GM18861 (cell line): ENCODE results near the gene TM2D1.

ENCODE experiments used
- ATAC-seq: cut with Tn5 transposase; IDR thresholded peaks from one replicate; pipeline ENCODE4 v1.9.1; 2021; ENCODE audit not compliant: unreplicated experiment

TM2D1 gene

DNA sequence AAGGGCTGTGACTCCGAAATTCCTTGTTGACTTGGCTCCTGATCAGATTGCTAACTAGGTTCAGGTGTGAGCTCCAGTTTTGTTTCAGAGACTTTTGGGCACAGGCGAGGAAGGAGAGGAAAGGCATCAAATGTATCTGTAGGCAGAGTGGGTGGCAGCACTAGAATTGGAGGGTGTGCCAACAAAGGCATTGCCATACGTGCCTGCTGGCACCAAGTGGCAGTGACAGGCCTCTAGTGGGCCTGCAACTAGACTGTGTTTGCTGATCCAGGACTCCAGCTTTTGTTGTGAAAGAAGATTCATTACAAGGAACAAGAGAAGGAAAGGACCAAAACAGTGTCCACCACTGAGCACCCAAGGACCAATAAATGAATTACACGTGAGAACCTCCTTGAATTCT lies 79.5 kb downstream of the TM2D1 start:
- ATAC-seq: no peak

DNA sequence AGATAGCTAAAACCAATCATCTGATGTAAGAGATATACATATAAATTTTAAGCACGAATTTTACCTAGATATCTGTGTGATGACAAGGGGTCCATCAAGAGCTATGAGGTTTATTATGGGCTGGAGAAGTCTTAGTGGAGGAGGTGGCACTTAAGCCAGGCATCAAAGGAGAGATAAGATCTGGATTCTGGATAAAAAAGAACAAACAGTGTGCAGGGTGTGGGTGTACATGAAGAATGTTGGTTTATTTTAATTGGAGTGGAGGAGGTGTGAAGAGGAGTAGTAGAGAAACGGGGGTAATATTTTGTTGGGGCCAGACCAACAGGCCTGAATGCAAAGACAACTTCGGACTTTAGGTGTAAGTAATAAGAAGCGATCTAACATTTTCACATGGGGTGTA lies 80.6 kb downstream of the TM2D1 start:
- ATAC-seq: no peak

DNA sequence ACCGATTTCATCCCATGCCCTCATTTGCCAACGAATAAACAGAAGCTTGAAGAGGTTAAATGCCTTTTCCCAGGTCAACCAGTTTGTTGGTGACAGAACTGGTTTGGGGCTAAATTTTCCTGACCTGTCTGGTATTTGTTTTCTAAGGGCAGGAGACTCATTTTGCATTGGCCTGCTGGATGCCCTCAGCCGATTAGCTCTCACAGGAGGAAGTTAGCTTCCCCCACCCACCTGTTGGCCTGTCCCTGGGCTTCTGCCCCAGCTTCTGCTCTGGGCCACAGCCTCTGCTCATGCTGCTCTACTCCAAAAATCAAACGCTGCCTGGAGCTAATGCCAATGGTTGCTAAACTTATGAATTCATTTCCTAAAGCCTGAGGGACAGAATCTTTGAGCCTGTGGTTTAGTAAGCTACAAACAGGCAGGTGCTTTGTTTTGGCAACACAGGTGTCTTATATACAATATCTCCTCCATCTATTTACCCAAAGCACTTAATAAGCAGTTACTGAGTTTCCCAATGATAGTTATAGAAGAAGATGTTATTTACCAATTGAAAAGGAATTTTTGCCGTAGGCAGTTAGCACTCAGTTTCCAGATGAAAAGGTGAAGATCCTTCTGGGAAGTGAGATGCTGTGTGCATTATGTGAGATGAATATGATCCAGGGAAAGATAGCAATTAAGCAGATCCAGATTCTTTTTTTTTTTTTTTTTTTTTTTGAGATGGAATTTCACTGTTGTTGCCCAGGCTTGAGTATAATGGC lies 82.3 kb downstream of the TM2D1 start:
- ATAC-seq: no peak

DNA sequence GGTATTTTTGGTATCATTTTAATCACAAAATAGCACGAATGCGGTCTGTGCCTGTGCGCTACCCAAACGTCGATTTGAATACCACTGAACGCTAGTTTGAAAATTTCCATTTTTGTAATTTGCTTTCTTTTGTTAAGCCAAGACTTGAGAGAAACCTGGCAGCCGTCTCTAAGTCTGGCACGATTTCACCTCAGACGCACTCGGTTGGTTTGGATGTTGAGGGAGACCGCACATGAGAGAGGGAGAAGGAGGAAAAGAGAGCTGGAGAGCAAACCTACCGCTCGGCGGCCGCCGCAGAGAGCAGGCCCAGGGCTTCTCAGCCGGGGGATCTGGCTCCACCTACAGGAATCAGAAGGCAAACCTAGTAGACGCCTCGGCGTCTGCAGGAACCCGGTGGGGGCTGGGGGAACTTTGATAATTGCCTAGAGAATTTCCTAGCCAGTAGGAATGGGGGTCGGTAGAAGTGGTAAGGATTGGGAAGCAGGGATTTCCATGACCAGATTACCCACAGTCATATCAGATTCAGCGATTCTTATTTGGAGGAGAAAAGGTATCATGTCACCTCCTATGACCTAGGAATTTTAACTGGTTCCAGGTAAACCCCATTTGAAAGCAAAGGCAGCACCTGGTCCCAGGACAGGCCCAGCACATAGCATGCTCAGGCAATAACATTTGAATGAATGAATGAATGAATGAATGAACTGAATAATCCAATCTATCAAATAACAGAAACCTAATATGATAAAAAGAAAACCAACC lies 83.2 kb downstream of the TM2D1 start:
- peak; percentile 93 for ATAC-seq

DNA sequence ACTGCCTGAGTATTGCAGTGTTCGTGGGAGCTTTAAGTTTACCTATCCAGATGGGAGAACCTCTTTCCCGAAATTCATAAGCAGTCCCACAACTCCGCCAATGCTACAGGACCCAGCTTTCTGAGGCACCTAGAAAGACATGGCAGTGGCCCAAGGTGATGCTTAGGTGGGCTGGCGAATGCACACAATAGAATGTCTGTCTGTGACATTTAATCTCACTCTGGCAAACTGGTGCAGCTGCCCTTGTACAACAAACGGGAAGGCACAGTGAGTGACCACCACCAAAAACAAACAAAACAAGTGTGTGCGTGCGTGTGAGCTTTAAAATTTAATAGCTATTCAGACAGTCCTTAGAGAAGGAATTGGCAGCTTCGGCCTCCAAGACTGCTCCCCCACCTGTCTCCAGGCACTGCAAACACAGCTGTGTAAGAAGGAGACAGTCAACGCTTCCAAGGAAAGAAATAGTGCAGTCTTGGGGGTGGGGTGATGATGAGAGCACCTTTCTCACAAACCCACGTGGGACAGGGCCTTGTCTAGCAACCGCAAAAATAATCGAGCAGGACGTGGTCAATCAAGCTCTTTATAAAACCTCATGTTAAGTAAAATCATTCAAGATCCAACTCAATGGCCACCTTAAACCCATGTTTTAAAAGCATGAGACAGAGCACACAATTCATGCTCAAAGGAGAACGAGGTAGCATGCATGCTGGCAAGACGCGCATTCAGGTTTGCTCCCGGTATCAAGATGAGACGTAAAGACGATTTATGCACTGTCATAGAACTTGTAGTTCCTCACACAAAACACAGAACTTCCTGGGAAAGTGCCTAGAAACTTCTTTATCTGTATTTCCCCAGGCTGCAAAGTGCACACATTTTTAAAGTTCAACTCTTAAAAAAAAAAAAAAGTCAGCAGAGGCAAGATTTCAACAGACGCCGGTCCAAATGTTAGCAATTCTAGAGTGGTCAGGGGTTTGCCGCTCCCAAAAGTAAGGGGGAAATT lies 84.1 kb downstream of the TM2D1 start:
- no peak for ATAC-seq

DNA sequence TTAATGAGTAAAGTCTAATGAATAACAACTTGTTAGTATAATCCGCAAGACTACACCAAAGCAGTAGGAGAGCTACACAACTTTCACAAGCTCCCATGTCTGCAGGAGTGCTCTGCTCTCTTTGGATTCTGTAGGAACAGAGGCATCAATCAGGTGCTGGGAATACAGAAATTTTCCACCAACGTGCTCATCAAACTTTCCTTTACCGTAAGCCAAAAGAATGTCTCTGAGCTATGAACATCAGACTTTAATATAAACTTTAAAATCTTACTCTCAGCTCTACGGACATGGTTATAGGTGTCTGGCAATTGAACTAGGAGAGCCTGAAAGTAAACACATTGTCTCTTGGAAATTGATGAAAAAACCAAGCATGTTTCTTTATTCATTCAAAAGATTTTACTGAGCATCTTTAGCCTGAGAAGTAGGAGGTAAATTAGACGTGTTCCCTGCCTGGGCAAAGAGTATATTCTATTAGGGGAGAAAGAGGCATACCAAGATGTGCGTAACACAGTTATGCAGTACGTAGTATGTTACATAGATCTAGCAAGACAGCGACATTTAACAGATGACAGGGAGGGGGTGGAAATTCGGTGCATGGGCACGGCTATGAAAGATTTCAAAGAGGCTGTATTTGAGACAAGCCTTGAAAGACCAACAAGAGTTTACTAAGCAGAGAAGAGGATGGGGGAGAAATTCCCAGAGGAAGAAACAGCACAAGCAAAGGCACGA lies 85.2 kb downstream of the TM2D1 start:
- ATAC-seq: no peak

DNA sequence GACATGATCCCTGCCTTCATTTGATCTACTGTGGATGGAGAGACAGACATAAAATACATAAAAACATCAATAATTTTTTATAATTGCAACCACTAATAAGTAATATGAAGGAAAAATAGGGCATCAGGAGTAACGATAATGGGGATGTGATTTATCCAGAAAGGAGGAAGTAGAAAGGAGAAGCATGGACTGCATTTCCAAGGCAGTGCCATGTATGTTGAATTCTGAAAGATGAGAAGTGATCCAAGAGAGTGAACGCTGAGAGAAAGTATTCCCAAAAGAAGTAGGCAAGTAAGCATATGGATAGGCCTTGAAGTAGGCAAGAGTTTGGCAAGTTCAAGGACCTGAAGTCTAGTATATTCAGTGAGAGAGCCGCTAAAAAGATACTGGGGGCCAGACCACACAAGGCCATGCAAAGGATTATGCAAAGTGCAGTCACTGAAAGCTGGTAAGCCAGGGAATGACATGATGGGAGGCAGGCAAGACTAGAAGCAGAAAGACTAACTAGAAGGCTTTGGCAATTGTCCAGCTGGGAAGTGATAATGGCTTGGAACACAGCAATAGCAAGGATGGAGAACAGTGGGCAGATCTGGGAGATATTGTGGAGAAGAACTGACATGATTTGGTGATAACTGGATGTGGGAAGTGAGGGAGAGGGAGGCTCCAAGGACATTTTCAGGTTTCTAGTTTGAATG lies 85.9 kb downstream of the TM2D1 start:
- ATAC-seq: no peak

DNA sequence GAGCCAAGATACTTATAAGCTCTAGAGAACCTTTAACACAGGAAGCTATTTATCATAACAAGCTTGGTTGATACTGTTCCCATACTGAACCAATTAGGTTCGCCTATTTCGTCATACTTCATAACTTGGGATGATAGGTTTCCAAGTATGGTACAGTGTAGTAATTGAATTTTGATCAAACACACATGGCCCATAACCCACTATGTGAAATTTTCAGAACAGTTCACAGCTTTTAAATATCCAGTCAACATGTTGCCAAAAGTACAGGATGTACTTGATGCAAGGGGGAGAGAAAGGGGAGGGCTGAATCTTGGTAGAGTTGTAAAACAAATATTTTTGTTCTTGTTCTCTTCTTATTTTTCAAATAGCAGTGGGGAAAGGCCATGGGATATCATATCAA lies 86.6 kb downstream of the TM2D1 start:
- ATAC-seq: no peak

DNA sequence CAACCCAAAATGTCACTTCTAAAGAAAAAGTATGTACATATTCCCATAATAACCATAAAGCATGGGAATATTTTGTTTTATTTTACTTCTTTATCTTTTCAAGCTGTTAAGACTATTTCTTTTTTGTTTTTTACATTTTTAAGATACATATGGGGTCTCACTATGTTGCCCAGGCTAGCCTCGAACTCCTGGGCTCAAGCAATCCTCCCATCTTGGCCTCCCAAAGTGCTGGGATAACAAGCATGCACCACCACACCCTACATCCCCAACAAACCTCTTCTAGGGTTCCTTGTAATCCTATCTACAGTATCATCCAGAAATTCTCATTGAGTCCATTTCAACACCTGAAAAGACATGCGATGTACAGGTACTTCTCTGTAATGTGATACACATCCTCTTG lies 87.5 kb downstream of the TM2D1 start:
- no peak for ATAC-seq

DNA sequence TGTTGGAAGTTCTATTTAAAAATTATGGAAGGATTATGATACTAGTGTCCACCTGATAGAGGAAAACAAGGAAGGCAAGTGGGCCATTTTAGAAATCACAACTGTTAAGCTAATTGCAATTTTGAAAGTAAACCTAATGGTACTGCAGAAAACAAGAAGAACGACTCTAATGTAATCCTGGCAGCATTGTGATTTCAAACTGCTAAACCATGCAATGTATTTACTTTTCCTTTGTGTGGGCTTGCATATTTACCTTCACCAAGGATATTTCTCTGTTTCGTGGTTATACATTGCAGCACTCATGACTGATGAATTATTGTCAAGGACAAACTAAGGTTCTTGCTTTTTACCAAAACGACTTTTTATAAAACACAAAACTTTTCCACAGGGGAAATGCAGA lies 88.1 kb downstream of the TM2D1 start:
- no peak for ATAC-seq

DNA sequence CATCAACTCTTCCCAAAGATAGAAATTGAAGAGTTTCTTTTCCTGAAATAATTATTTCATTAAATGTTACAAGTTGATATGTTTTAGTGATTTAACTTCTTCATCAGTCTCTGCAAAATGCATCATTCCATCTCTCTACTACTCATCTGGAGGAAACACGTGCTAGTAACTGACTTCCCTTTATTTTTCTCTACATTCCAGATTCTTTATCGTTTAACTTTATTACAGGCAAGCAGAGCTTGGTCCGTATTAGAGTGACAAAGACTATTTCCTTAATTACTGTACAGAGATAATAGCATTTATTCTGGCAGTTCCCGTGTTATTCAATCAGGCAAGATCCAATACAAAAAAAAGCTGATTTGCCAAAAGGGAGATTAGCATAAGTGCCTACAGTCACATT lies 88.6 kb downstream of the TM2D1 start:
- ATAC-seq: no peak

DNA sequence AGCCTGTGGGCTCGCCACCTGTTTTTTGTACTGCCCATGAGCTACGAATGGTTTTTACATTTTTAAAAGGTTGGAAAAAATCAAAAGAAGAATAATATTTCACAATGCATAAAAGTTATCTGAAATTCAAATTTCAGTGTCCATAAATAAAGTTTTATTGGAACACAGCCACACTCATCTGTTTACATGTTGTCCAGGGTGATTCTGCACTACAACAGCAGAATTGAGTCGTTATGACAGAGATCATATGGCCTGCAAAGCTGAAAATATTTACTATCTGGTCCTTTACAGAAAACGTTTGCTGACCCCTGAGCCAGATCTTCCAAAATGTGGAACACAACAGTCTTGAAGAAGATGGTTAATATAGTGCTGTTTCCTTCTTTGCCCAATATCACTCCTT lies 89.4 kb downstream of the TM2D1 start:
- ATAC-seq: no peak

DNA sequence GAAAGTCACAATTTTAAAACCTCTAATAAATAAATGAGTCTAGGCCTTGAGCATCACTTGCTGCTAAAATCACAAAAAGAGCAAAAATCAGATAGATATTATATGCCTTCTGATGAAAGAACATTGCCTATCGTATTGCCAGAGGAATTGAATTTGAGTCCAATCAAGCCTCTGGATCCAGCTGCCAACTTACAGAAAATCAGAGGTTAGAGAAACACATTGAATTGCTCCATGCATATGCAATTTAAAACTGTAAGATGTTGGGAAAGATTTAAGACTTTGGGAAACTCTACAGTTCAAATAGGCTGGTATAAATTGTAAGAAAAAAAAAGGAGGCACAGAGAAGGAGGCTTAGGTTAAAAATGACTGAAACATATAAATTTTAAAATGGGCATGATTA lies 93.5 kb downstream of the TM2D1 start:
- no peak for ATAC-seq
